A673 (cell line): ENCODE results near the gene IL1RAPL1. TPM values are rescaled to one million over a fixed set of nuclear protein-coding genes. Genes with fewer than 3 reads are reported as not detected.

ENCODE experiments used
- BruUV-seq: library from RNA; stranded (reverse); fragments of 400-500 nt; replicated peaks from 2 replicates; lab custom pipeline; 2021; lab: Mats Ljungman, UMichigan
- CTCF ChIA-PET: fragments of 300-600 bp; sonication (Branson Sonifier 250); formaldehyde crosslinking; loops from one replicate; lab custom pipeline; 2022; ENCODE audit warnings: antibody characterized with exemption; lab: Charles Lee
- POLR2A ChIA-PET: fragments of 300-600 bp; sonication (Branson Sonifier 250); formaldehyde crosslinking; loops from one replicate; lab custom pipeline; 2022; ENCODE audit warnings: antibody characterized with exemption; ENCODE audit not compliant: low non-redundant PET; lab: Charles Lee
- DNase-seq: peaks from one replicate; pipeline ENCODE4 v3.0.0-alpha.2; 2015; ENCODE audit warnings: low spot score
- H3K27ac ChIP-seq: fragments of 200-600 bp; sonication (generic); 2 replicates; pipeline ENCODE4 v1.5.1; 2016; ENCODE audit warnings: mixed run types, low read depth, mild to moderate bottlenecking, mixed read lengths, antibody characterized with exemption, low read length; ENCODE audit not compliant: poor library complexity, severe bottlenecking
- H3K27me3 ChIP-seq: fragments of 200-600 bp; sonication (generic); replicated peaks from 2 replicates; pipeline ENCODE4 v1.6.1; 2017; ENCODE audit warnings: mixed run types, low read depth, mild to moderate bottlenecking, mixed read lengths, antibody characterized with exemption, low read length; ENCODE audit not compliant: insufficient read depth, poor library complexity
- H3K36me3 ChIP-seq: fragments of 200-600 bp; sonication (generic); 2 replicates; pipeline ENCODE4 v1.6.1; 2016; ENCODE audit warnings: mixed run types, mild to moderate bottlenecking, mixed read lengths, antibody characterized with exemption, low read length; ENCODE audit not compliant: insufficient read depth, poor library complexity, severe bottlenecking
- H3K4me1 ChIP-seq: fragments of 200-600 bp; sonication (generic); 2 replicates; pipeline ENCODE4 v1.6.1; 2017; ENCODE audit warnings: mixed run types, mild to moderate bottlenecking, mixed read lengths, antibody characterized with exemption, low read length; ENCODE audit not compliant: insufficient read depth, poor library complexity, severe bottlenecking
- H3K4me3 ChIP-seq: fragments of 200-600 bp; sonication (generic); 2 replicates; pipeline ENCODE4 v1.5.1; 2016; ENCODE audit warnings: low read depth, mixed run types, mild to moderate bottlenecking, mixed read lengths, low read length; ENCODE audit not compliant: poor library complexity, severe bottlenecking
- H3K9me3 ChIP-seq: fragments of 200-600 bp; sonication (generic); 2 replicates; pipeline ENCODE4 v1.6.1; 2016; ENCODE audit warnings: mixed run types, low read depth, mild to moderate bottlenecking, mixed read lengths, antibody characterized with exemption, low read length; ENCODE audit not compliant: poor library complexity, severe bottlenecking
- CTCF ChIP-seq: fragments of 300-800, 200-600 bp; sonication (generic); conservative IDR thresholded peaks from 2 replicates; pipeline ENCODE4 v1.5.1; 2017; ENCODE audit warnings: low read depth, mild to moderate bottlenecking, antibody characterized with exemption, low read length, moderate library complexity, mixed read lengths
- EZH2 ChIP-seq: fragments of 200-600 bp; sonication (generic); IDR thresholded peaks from 2 replicates; pipeline ENCODE4 v1.6.1; 2017; ENCODE audit warnings: borderline replicate concordance, low read depth, mild to moderate bottlenecking, mixed read lengths, antibody characterized with exemption, low read length; ENCODE audit not compliant: poor library complexity, severe bottlenecking
- intact Hi-C: fragments of 100-400 bp; cut with micrococcal nuclease; formaldehyde crosslinking; loops from one replicate; pipeline ENCODE4 v1.10.0; 2022; ENCODE audit not compliant: unreplicated experiment
- total RNA-seq: library from RNA; stranded (reverse); gene quantifications from 2 replicates; pipeline ENCODE4 v1.2.3, GENCODE V29; 2021

Gene IL1RAPL1
- total RNA-seq, 1 experiment from 2014 or later: 0.21 TPM

DNA sequence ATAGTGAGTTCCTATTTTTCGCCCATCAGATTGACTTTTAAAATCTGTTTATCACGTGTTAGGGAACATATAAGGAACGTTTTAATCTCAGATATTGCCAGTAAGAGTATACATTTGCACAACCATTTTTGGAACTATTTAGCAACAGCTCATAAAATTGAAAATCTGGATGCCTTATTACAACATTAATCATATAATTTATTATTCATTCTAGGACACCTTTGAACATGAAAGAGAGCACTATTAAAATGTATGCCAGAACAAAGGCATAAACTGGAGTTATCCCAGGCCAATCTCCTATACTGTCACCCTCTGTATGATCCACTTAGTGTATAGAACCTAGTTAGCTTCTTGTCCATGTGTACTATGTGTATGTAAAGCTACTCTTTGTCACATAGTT is 1049.1 kb downstream of the IL1RAPL1 start:
- BruUV-seq: no TSS peak
- TF ChIP-seq EZH2 (no peak), CTCF (no peak)
- Histone ChIP-seq H3K4me3 (no peak overlapping the region), H3K36me3 (no peaks in the 10 kb centered on the region), H3K27me3 (no peaks in the 10 kb centered on the region), H3K9me3 (no peaks in the 10 kb centered on the region), H3K4me1 (no peaks in the 10 kb centered on the region), H3K27ac (no peak overlapping the region)
- ChIA-PET POLR2A (no interaction called here), CTCF (no interaction called here)
- intact Hi-C loops: no loop called here
- no peak for DNase-seq

DNA sequence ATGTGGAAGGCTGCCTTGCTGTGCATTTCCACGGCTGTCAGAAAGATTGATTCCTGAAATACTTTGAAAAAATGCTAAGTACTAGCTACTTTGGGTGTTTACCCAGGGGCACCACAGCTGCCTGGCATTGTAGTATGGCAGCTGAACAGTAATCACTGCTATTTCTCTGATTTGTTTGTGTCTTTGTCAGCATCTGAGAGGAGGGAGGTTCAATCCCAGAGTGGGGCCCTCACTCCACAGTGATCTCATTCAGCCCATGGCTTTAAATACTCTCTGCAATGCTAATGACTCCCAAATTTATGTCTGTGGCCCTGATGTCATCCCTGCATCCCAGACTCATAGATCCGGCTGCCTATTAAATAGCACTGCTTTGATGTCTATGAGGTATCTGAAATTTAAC is 1052.9 kb downstream of the IL1RAPL1 start:
- Histone ChIP-seq H3K27ac (no peak overlapping the region), H3K36me3 (no peaks in the 10 kb centered on the region), H3K4me3 (no peak overlapping the region), H3K9me3 (no peaks in the 10 kb centered on the region), H3K27me3 (no peaks in the 10 kb centered on the region), H3K4me1 (no peaks in the 10 kb centered on the region)
- intact Hi-C loops: no loop called here
- TF ChIP-seq CTCF (no peak), EZH2 (no peak)
- ChIA-PET POLR2A (no interaction called here), CTCF (no interaction called here)
- no peak for DNase-seq
- no TSS peak for BruUV-seq

- CTCF ChIA-PET: no interaction called here
- no peaks in the 10 kb centered on the region for H3K27me3 ChIP-seq
These were observed 1054.2 kb downstream of the IL1RAPL1 start for GRCh38 chrX:29641461-29641860.

More at GRCh38 chrX:29641461-29641860, 1054.2 kb downstream of the IL1RAPL1 start:
- no peaks in the 10 kb centered on the region for H3K36me3 ChIP-seq
- no peak overlapping the region for H3K27ac ChIP-seq
- no peaks in the 10 kb centered on the region for H3K4me1 ChIP-seq
- BruUV-seq: no TSS peak
- no peak overlapping the region for H3K4me3 ChIP-seq
- POLR2A ChIA-PET: no interaction called here
- intact Hi-C loops: no loop called here
- no peak for DNase-seq
- H3K9me3 ChIP-seq: peaks cover 2% of the 10 kb centered on the region
- no peak for TF ChIP-seq CTCF
- no peak for TF ChIP-seq EZH2
